Large intestine (tissue), 3 donors: ENCODE measurements around the gene AP3B2. TPM values are rescaled to one million over a fixed set of nuclear protein-coding genes. Genes with fewer than 3 reads are reported as not detected.

Experiments
- DNase-seq, 2 donors: peaks; one replicate each; pipeline versions ENCODE4 v3.0.0 to v3.0.0-alpha.2; 2013
- H3K27ac ChIP-seq: one replicate; pipeline ENCODE4 v1.5.1; 2013; ENCODE audit warnings: low read length
- H3K27me3 ChIP-seq: 2 replicates; pipeline ENCODE4 v1.6.1; 2013; ENCODE audit warnings: low read length; ENCODE audit not compliant: control insufficient read depth, insufficient read depth
- H3K36me3 ChIP-seq: 2 replicates; pipeline ENCODE4 v1.6.1; 2013; ENCODE audit warnings: low read length; ENCODE audit not compliant: control insufficient read depth, insufficient read depth
- H3K4me1 ChIP-seq: one replicate; pipeline ENCODE4 v1.6.1; 2013; ENCODE audit warnings: low read length; ENCODE audit not compliant: control insufficient read depth, insufficient read depth
- H3K4me3 ChIP-seq: one replicate; pipeline ENCODE4 v1.5.1; 2013; ENCODE audit warnings: low read length
- H3K9me3 ChIP-seq: one replicate; pipeline ENCODE4 v1.6.1; 2013; ENCODE audit warnings: mild to moderate bottlenecking, low read depth, low read length, moderate library complexity; ENCODE audit not compliant: control insufficient read depth
- WGBS: methylation state at CpG from one replicate; pipeline ENCODE4 v1.1.5; 2013; ENCODE audit warnings: low lambda C conversion rate; ENCODE audit not compliant: insufficient coverage; 5-methylcytosine and 5-hydroxymethylcytosine counted together
- polyA plus RNA-seq: library from polyadenylated mRNA; unstranded; fragments of 120-200 nt; gene quantifications from one replicate; pipeline ENCODE4 v1.2.1, GENCODE V29; 2013

The AP3B2 gene
- polyA plus RNA-seq, 1 donor, result 10.2 TPM

DNA sequence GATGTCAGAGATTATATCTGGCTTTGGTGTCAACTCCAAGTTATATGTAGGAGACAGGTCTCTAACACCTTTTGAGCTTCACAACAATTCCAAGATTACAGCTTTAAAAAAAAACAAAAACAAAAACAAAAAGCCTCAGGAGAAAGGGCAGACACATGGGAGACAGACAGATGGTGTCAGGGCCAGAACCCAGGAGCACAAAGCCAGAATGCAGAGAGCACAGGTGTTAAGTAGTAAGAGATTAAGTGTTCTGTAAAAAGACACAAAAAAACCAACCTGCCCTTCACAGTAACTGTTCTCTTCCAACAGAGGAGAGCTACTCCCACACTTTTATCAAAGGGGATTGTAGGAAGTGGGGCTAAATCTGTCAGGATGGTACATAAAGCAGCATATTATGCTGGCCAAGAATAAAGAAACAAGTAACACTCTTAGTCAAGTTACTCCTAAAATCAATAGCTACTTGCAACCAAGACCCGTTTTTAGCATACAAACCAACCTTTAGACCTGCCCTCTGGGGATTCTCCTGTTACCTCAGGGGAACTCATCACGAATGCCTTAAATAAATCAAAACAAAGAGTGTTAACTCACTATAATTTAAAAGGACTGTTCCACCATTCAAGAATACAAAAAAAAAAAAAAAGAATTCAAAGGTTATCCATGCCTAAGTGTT lies 68.4 kb downstream of the AP3B2 start:
- peaks cover 65% of the 10 kb centered on the region for H3K27me3 ChIP-seq
- no peaks in the 10 kb centered on the region for H3K4me1 ChIP-seq
- H3K27ac ChIP-seq, result no peak overlapping the region
- H3K9me3 ChIP-seq, result peaks cover under 1% of the 10 kb centered on the region
- 13% methylated on average over 1 of the region's 2 CpGs for WGBS
- no peak overlapping the region for H3K4me3 ChIP-seq
- no peak for DNase-seq
- H3K36me3 ChIP-seq, result no peaks in the 10 kb centered on the region

DNA sequence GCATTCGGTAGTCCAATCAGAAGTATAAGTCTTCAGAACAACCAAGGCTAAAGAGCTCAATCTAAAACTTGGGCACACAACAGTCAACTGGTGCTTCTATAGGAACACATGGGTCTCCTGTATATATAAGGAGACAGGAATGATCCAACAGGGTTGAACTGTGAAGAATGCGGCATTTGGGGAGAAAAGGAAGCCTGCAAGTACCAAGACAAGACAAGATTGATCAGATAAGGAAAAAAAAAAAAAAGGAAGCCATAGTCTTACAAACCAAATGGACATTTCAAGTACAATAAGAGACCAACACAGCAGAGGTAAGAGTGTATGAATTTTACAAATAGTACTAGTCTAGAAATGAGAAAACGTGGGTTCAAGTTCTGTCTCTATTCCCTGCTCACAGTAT lies 69.0 kb downstream of the AP3B2 start:
- DNase-seq, result no peak
- Histone ChIP-seq H3K27ac (no peak overlapping the region), H3K27me3 (peaks cover 63% of the 10 kb centered on the region), H3K36me3 (no peaks in the 10 kb centered on the region), H3K4me3 (no peak overlapping the region), H3K9me3 (no peaks in the 10 kb centered on the region), H3K4me1 (no peaks in the 10 kb centered on the region)
- WGBS, result 75% methylated on average over 1 of the region's 3 CpGs

DNA sequence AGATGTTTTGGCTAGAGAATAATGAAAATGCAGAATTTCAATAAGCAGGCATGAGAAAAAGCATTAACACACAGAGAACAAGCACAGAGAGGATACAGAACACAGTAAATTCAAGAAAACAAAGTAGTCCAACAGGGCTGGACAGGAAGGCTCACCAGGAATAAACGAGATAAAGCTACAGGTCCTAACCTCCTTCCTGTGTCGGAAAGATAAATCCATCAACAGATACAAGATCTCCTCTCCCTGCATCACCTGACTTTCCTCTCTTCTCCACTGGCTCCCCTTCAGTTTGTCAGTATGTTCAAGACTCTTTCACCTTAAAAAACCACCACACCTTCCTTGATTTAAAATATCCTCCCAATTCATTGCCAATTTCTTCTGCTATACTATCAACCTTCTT lies 73.9 kb downstream of the AP3B2 start:
- no peak for DNase-seq
- Histone ChIP-seq H3K9me3 (no peaks in the 10 kb centered on the region), H3K4me1 (no peaks in the 10 kb centered on the region), H3K36me3 (no peaks in the 10 kb centered on the region), H3K27ac (no peak overlapping the region), H3K27me3 (peaks cover 26% of the 10 kb centered on the region), H3K4me3 (no peak overlapping the region)
- 60% methylated on average over 1 of the region's 2 CpGs for WGBS

DNA sequence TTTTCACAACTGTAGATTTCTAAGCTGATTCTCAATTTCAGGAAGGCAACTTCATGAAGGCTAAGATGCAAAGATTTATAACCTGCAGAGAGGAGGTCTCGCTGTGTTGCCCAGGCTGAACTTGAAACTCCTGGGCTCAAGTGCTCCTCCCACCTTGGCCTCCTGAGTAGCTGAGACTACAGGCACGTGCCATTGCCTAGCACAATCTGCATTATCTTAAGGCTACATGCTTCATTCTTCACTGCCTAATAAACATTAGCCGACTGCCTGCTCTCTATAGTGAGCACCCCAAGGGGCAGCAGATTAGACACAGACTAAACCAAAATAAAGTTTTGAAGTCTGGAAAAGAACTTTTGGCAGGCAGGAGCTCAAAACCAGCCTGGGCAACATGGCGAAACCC lies 79.6 kb downstream of the AP3B2 start:
- Histone ChIP-seq H3K36me3 (no peaks in the 10 kb centered on the region), H3K9me3 (no peaks in the 10 kb centered on the region), H3K27ac (no peak overlapping the region), H3K4me1 (no peaks in the 10 kb centered on the region), H3K4me3 (no peak overlapping the region), H3K27me3 (peaks cover 4% of the 10 kb centered on the region)
- DNase-seq, result no peak
- WGBS, result 100% methylated on average over 1 of the region's 4 CpGs

DNA sequence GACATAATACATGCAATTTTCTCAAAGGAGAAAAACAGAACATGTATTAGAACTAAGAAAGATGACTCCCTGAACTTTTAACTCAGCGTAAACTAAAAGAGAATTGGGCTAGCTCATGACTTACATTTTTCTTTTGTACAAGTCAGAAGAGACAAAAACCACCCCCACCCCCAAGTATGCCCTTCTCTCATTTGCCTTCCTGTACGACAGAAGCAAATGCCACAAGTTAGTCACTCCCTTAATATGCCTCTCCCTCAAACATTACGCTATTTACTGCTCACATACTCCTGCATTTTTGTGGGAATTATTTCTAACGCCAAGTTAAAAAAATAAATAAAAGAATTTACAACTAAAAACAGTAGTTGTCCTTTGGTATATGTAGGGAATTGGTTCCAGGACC lies 84.5 kb downstream of the AP3B2 start:
- DNase-seq, result no peak
- 90% methylated on average over 4 of the region's 4 CpGs for WGBS

DNA sequence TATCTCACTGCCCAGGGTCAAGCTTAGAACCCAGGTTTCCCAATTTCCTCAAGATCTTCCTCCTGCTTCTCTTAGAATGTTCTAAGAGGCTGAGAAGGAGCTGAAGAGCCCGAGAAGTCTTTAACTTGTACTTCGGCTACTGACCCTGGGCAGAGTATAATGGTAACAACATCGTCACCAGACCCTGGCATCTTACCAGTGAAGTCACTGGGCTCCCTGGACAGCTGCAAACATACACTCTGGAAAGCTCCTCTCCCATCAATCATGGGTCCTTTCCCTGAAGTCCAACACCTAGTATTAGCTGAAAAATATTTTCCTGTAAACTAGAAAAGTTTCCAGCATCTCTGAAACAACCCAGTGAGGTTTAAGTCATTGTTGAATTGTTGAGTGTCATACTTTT lies 85.2 kb downstream of the AP3B2 start:
- Histone ChIP-seq H3K4me3 (no peak overlapping the region), H3K27me3 (no peaks in the 10 kb centered on the region), H3K36me3 (no peaks in the 10 kb centered on the region), H3K4me1 (no peaks in the 10 kb centered on the region), H3K27ac (no peak overlapping the region), H3K9me3 (no peaks in the 10 kb centered on the region)
- no peak for DNase-seq
- no CpG with 5 or more reads among the region's 3 CpGs for WGBS

More for the DNA sequence above, 84.5 kb downstream of the AP3B2 start:
- Histone ChIP-seq H3K36me3 (no peaks in the 10 kb centered on the region), H3K4me1 (no peaks in the 10 kb centered on the region), H3K9me3 (no peaks in the 10 kb centered on the region), H3K27ac (no peak overlapping the region), H3K4me3 (no peak overlapping the region), H3K27me3 (peaks cover 2% of the 10 kb centered on the region)

DNA sequence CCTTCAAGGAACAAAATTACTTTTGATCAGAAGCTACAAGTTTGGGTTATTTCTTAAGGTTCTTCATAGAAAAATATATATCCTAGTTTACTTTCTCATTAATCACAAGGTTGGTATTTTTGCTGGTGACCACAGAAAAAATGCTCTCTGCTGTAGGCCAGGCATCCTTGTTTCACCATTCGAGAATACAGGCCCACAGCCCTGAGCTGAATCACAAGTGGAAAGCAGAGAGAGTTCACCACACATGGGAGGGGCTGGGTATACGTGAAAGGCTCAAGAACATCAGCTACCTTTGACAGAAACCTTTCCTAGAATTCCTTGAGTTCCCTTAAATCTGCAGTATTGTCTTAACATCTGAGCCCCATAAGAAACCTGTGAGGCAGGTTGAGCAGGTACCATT lies 85.7 kb downstream of the AP3B2 start:
- no peak overlapping the region for H3K27ac ChIP-seq
- DNase-seq, result no peak
- H3K4me1 ChIP-seq, result no peaks in the 10 kb centered on the region
- H3K4me3 ChIP-seq, result no peak overlapping the region
- no peaks in the 10 kb centered on the region for H3K27me3 ChIP-seq
- H3K36me3 ChIP-seq, result no peaks in the 10 kb centered on the region
- H3K9me3 ChIP-seq, result no peaks in the 10 kb centered on the region
- WGBS, result no CpG with 5 or more reads among the region's 2 CpGs

DNA sequence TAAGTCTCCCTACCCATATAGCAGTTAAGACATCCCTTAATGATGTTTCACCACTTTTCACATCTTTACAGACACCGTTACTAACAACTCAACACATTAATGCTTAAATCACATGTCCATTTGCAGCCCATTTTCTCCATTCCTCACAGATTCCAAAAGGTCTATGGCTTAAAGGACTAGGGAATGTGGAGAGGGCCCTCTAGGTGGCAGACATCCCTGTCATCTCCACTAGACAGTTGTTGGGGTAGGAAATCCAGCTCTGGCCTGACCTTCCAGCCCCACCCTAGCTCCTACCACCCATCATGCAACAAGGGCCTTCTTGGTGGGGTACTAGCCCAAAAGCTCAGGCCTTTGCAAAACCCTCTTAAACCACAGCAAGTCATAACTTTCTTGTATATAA lies 87.7 kb downstream of the AP3B2 start:
- Histone ChIP-seq H3K27ac (no peak overlapping the region), H3K9me3 (no peaks in the 10 kb centered on the region), H3K4me3 (no peak overlapping the region), H3K36me3 (no peaks in the 10 kb centered on the region), H3K27me3 (no peaks in the 10 kb centered on the region), H3K4me1 (no peaks in the 10 kb centered on the region)
- 67% methylated on average over 1 of the region's 1 CpG for WGBS
- DNase-seq, result no peak

DNA sequence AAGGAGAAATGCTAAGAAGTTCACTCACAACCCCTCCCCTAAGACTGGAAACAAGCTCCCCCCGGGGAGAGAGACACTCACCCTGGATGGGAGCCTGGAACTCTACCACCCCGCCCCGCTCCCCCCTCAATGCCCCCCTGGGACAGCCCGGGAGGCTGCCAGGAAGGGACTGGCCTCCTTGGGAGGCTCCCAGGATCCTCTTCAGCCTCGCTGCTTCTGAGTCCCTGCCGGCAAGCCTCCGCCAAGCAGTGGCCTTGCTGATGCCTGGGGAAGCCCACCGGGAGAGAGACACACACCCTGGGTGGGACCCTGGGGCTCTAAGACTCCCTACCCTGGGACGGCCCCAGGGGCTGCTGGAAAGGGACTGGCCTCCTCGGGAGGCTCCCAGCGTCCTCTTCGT lies 95.9 kb downstream of the AP3B2 start:
- WGBS, result no CpG with 5 or more reads among the region's 12 CpGs
- no peaks in the 10 kb centered on the region for H3K36me3 ChIP-seq
- no peak for DNase-seq

DNA sequence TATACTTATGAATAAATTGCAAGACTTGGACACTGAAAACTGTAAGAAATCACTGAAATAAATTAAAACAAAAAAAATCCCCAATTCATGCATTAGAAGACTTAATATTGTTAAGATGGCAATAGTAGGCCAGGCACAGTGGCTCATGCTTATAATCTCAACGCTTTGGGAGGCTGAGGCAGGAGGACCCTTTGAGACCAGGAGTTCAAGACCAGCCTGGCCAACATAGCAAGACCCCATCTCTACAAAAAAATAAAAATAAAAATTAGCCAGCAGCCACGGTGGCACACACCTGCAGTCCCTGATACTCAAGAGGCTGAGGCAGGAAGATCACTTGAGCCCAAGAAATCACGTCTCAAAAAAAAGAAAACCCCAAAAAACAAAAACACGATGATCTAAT lies 98.3 kb downstream of the AP3B2 start:
- H3K4me1 ChIP-seq, result no peaks in the 10 kb centered on the region
- H3K9me3 ChIP-seq, result no peaks in the 10 kb centered on the region
- DNase-seq, result no peak
- H3K4me3 ChIP-seq, result no peak overlapping the region
- H3K27me3 ChIP-seq, result peaks cover 4% of the 10 kb centered on the region
- WGBS, result 92% methylated on average over 2 of the region's 4 CpGs
- no peak overlapping the region for H3K27ac ChIP-seq
- H3K36me3 ChIP-seq, result no peaks in the 10 kb centered on the region

More for the DNA sequence above, 95.9 kb downstream of the AP3B2 start:
- Histone ChIP-seq H3K27ac (no peak overlapping the region), H3K27me3 (peaks cover 4% of the 10 kb centered on the region), H3K4me1 (no peaks in the 10 kb centered on the region), H3K9me3 (no peaks in the 10 kb centered on the region), H3K4me3 (no peak overlapping the region)
